PC-3 (cell line): ENCODE measurements around the gene PSPH. TPM values are rescaled to one million over a fixed set of nuclear protein-coding genes. Genes with fewer than 3 reads are reported as not detected.
"Not testable (repeated sequence)": the region's sequence is repeated elsewhere in the genome, so short reads cannot be mapped to it uniquely, and the experiment has no call there.

Experiments
- ATAC-seq: fragments of 200-7000 bp; cut with Tn5 transposase; 2 replicates; pipeline ENCODE4 v1.9.1; 2020; ENCODE audit warnings: mild to moderate bottlenecking, moderate library complexity
- BruUV-seq: library from RNA; stranded (reverse); fragments of 400-500 nt; replicated peaks from 2 replicates; lab custom pipeline; 2021; lab: Mats Ljungman, UMichigan
- CTCF ChIA-PET: fragments of 300-600 bp; sonication (Branson Sonifier 250); formaldehyde crosslinking; loops from one replicate; lab custom pipeline; 2022; ENCODE audit warnings: antibody characterized with exemption; lab: Charles Lee
- POLR2A ChIA-PET: fragments of 300-600 bp; sonication (Branson Sonifier 250); formaldehyde crosslinking; loops from one replicate; lab custom pipeline; 2022; ENCODE audit warnings: antibody characterized with exemption; ENCODE audit not compliant: unreplicated experiment; lab: Charles Lee
- DNase-seq: peaks from one replicate; pipeline ENCODE4 v3.0.0-alpha.2; 2015
- H2AFZ ChIP-seq: fragments of 300-600 bp; sonication (generic); 2 replicates; pipeline ENCODE4 v1.6.0; 2016; ENCODE audit warnings: antibody characterized with exemption, low read length
- H3F3A ChIP-seq: fragments of 300-600 bp; sonication (generic); one replicate; pipeline ENCODE4 v1.6.0; 2017; ENCODE audit warnings: antibody characterized with exemption, low read length, control low read depth, mild to moderate bottlenecking; ENCODE audit not compliant: unreplicated experiment
- H3K27ac ChIP-seq: fragments of 300-600 bp; sonication (generic); 2 replicates; pipeline ENCODE4 v1.5.1; 2016; ENCODE audit warnings: mild to moderate bottlenecking, low read length
- H3K27me3 ChIP-seq: fragments of 300-600 bp; sonication (generic); 2 replicates; pipeline ENCODE4 v1.6.1; 2016; ENCODE audit warnings: low read length, mixed read lengths
- H3K36me3 ChIP-seq: fragments of 300-600 bp; sonication (generic); 2 replicates; pipeline ENCODE4 v1.6.1; 2016; ENCODE audit warnings: low read depth, mixed run types, low read length, mixed read lengths
- H3K4me1 ChIP-seq: fragments of 300-600 bp; sonication (generic); 2 replicates; pipeline ENCODE4 v1.5.1; 2016; ENCODE audit warnings: low read length; ENCODE audit not compliant: insufficient read depth
- H3K4me2 ChIP-seq: fragments of 300-600 bp; sonication (generic); 2 replicates; pipeline ENCODE4 v1.6.0; 2016; ENCODE audit warnings: low read length
- H3K4me3 ChIP-seq: fragments of 300-600 bp; sonication (generic); 2 replicates; pipeline ENCODE4 v1.5.1; 2016; ENCODE audit warnings: mild to moderate bottlenecking, low read length, mixed read lengths
- H3K79me2 ChIP-seq: fragments of 300-600 bp; sonication (generic); 2 replicates; pipeline ENCODE4 v1.6.1; 2017; ENCODE audit warnings: low read length, mixed read lengths
- H3K9ac ChIP-seq: fragments of 300-600 bp; sonication (generic); 2 replicates; pipeline ENCODE4 v1.6.0; 2016; ENCODE audit warnings: mild to moderate bottlenecking, low read length
- H3K9me2 ChIP-seq: fragments of 300-600 bp; sonication (generic); replicated peaks from 2 replicates; pipeline ENCODE4 v1.6.1; 2016; ENCODE audit warnings: mixed run types, low read length, mixed read lengths
- H3K9me3 ChIP-seq: fragments of 300-600 bp; sonication (generic); 2 replicates; pipeline ENCODE4 v1.6.1; 2016; ENCODE audit warnings: low read length, mixed read lengths
- H4K20me1 ChIP-seq: fragments of 300-600 bp; sonication (generic); 2 replicates; pipeline ENCODE4 v1.6.1; 2016; ENCODE audit warnings: low read length, mixed read lengths
- CTCF ChIP-seq: fragments of 300-600 bp; sonication (generic); conservative IDR thresholded peaks from 2 replicates; pipeline ENCODE4 v1.5.1; 2017; ENCODE audit warnings: antibody characterized with exemption, low read depth, mild to moderate bottlenecking, low read length
- EZH2 ChIP-seq: fragments of 300-600 bp; sonication (generic); IDR thresholded peaks from one replicate; pipeline ENCODE4 v1.6.1; 2017; ENCODE audit warnings: antibody characterized with exemption, mild to moderate bottlenecking, low read length; ENCODE audit not compliant: unreplicated experiment
- EZH2phosphoT487 ChIP-seq: fragments of 300-600 bp; sonication (generic); IDR thresholded peaks from 2 replicates; pipeline ENCODE4 v1.6.1; 2018; ENCODE audit warnings: mild to moderate bottlenecking, antibody characterized with exemption, low read length, borderline replicate concordance
- intact Hi-C: fragments of 100-400 bp; cut with micrococcal nuclease; formaldehyde crosslinking; loops from 2 replicates; pipeline ENCODE4 v1.9.0; 2023
- total RNA-seq: library from RNA; depleted of rRNA; stranded (reverse); fragments of >200 nt; gene quantifications from 2 replicates; pipeline ENCODE4 v1.2.3, GENCODE V29; 2014

PSPH gene
- total RNA-seq, 1 experiment from 2014 or later: 66.3 TPM

GRCh38 chr7:56048245-56048644 is 3.0 kb downstream of the PSPH start:
- DNase-seq (no peak), ATAC-seq (no peak)
- no peak for TF ChIP-seq CTCF
- no peak for TF ChIP-seq EZH2phosphoT487
- no peak for TF ChIP-seq EZH2
- Histone ChIP-seq H3K4me3 (no peak overlapping the region), H3K9me2 (no peaks in the 10 kb centered on the region), H2AFZ (no peak overlapping the region), H3K27me3 (no peaks in the 10 kb centered on the region), H3F3A (no peaks in the 10 kb centered on the region), H3K9me3 (no peaks in the 10 kb centered on the region), H3K79me2 (peaks cover 48% of the 10 kb centered on the region), H3K9ac (no peak overlapping the region), H3K4me2 (no peak overlapping the region), H3K36me3 (peaks cover 11% of the 10 kb centered on the region), H3K27ac (no peak overlapping the region), H3K4me1 (peaks cover 13% of the 10 kb centered on the region), H4K20me1 (peaks cover 5% of the 10 kb centered on the region; the same call in 1 of the 2 replicates)
- CTCF ChIA-PET: no interaction called here
- BruUV-seq: no TSS peak
- intact Hi-C loops: no loop called here
- POLR2A ChIA-PET: no interaction called here

GRCh38 chr7:56047446-56048116 is 3.7 kb downstream of the PSPH start:
- H3K4me2 ChIP-seq, H3K9me3 ChIP-seq, intact Hi-C loops, CTCF ChIA-PET, H3K36me3 ChIP-seq, BruUV-seq, H3K4me3 ChIP-seq, DNase-seq, H3K9me2 ChIP-seq, ATAC-seq, H3K27ac ChIP-seq, H2AFZ ChIP-seq, H3K4me1 ChIP-seq, H3K27me3 ChIP-seq, H3F3A ChIP-seq, H4K20me1 ChIP-seq, H3K9ac ChIP-seq: not testable (repeated sequence)
- POLR2A ChIA-PET: interaction anchor here (0.6 kb wide), 1 partner anchor 25 kb away, joined by 9 read pairs; no protein-coding TSS in a partner anchor
- H3K79me2 ChIP-seq: peaks cover 41% of the 10 kb centered on the region

GRCh38 chr7:56046721-56047445 is 4.4 kb downstream of the PSPH start:
- Histone ChIP-seq H2AFZ (no peak overlapping the region), H3K36me3 (no peaks in the 10 kb centered on the region), H3K79me2 (peaks cover 34% of the 10 kb centered on the region), H3K4me1 (peaks cover 6% of the 10 kb centered on the region; the same call in 1 of the 2 replicates), H3F3A (no peaks in the 10 kb centered on the region), H3K9ac (no peak overlapping the region), H3K4me3 (no peak overlapping the region), H3K9me3 (no peaks in the 10 kb centered on the region), H3K9me2 (no peaks in the 10 kb centered on the region), H3K4me2 (no peak overlapping the region), H3K27me3 (no peaks in the 10 kb centered on the region), H4K20me1 (no peaks in the 10 kb centered on the region), H3K27ac (no peak overlapping the region)
- no peak for ATAC-seq
- ChIA-PET POLR2A (interaction anchor here (0.6 kb wide), 1 partner anchor 24 kb away, joined by 9 read pairs; no protein-coding TSS in a partner anchor), CTCF (no interaction called here)
- TF ChIP-seq EZH2phosphoT487 (no peak), CTCF (no peak), EZH2 (no peak)
- no TSS peak for BruUV-seq
- no peak for DNase-seq
- intact Hi-C loops: no loop called here

GRCh38 chr7:56045758-56046157 is 5.5 kb downstream of the PSPH start:
- H3K4me3 ChIP-seq, H3K27me3 ChIP-seq, H3K27ac ChIP-seq, intact Hi-C loops, H2AFZ ChIP-seq, H3K9ac ChIP-seq, DNase-seq, H3K9me3 ChIP-seq, ATAC-seq, BruUV-seq, H4K20me1 ChIP-seq, H3K9me2 ChIP-seq, CTCF ChIA-PET, H3K4me1 ChIP-seq, H3F3A ChIP-seq, H3K4me2 ChIP-seq, POLR2A ChIA-PET, H3K36me3 ChIP-seq: not testable (repeated sequence)
- peaks cover 26% of the 10 kb centered on the region for H3K79me2 ChIP-seq
